H1 (cell line): ENCODE results near the gene SPDYE5. TPM values are rescaled to one million over a fixed set of nuclear protein-coding genes. Genes with fewer than 3 reads are reported as not detected.
"Not testable (repeated sequence)": the region's sequence is repeated elsewhere in the genome, so short reads cannot be mapped to it uniquely, and the experiment has no call there.

ENCODE experiments used
- CTCF ChIA-PET: fragments of 300-600 bp; sonication (Branson Sonifier 250); formaldehyde crosslinking; loops from one replicate; lab custom pipeline; 2021; ENCODE audit not compliant: partially characterized antibody; lab: Charles Lee
- POLR2A ChIA-PET: fragments of 300-600 bp; sonication (Branson Sonifier 250); formaldehyde crosslinking; loops from one replicate; lab custom pipeline; 2021; ENCODE audit warnings: inconsistent platforms; ENCODE audit not compliant: partially characterized antibody; lab: Charles Lee
- DNase-seq, 2 experiments: peaks; one replicate each; pipeline versions ENCODE4 v3.0.0 to v3.0.0-alpha.2; 2010 to 2022; ENCODE audit warnings: low spot score in 2 of 2, low read depth in 1 of 2, mixed read lengths in 1 of 2
- FAIRE-seq: peaks from 2 replicates; lab custom pipeline; 2011; peaks lifted over from hg19 to GRCh38; lab: Jason Lieb, UNC
- H2AFZ ChIP-seq: 2 replicates; pipeline ENCODE4 v1.8.1; 2012; ENCODE audit warnings: low read length, inconsistent platforms
- H2AK5ac ChIP-seq: 2 replicates; pipeline ENCODE4 v1.6.1; 2013; ENCODE audit warnings: low read depth, low read length
- H2BK120ac ChIP-seq: replicated peaks from 2 replicates; pipeline ENCODE3; 2013; ENCODE audit warnings: low read depth, low read length, inconsistent platforms
- H2BK12ac ChIP-seq: 2 replicates; pipeline ENCODE4 v1.6.1; 2013; ENCODE audit warnings: low read depth, low read length
- H2BK15ac ChIP-seq: 2 replicates; pipeline ENCODE4 v1.6.1; 2013; ENCODE audit warnings: low read length
- H2BK20ac ChIP-seq: 2 replicates; pipeline ENCODE4 v1.6.1; 2013; ENCODE audit warnings: low read length
- H2BK5ac ChIP-seq: 2 replicates; pipeline ENCODE4 v1.6.1; 2013; ENCODE audit warnings: low read depth, low read length
- H3K14ac ChIP-seq: 2 replicates; pipeline ENCODE4 v1.6.1; 2013; ENCODE audit warnings: inconsistent platforms; ENCODE audit not compliant: insufficient read length
- H3K18ac ChIP-seq: 2 replicates; pipeline ENCODE4 v1.6.1; 2013; ENCODE audit warnings: low read length; ENCODE audit errors: extremely low read depth
- H3K23ac ChIP-seq: 2 replicates; pipeline ENCODE4 v1.6.1; 2013; ENCODE audit warnings: inconsistent platforms; ENCODE audit not compliant: insufficient read length
- H3K23me2 ChIP-seq: 2 replicates; pipeline ENCODE4 v1.6.1; 2013; ENCODE audit warnings: low read depth, low read length
- H3K27ac ChIP-seq: 2 replicates; pipeline ENCODE4 v1.6.1; 2011; ENCODE audit warnings: low read depth, low read length, inconsistent platforms
- H3K27me3 ChIP-seq, 4 experiments: replicated peaks in 1 of 4; 1 replicate in 1 of 4; 2 replicates in 3 of 4; pipeline versions ENCODE4 v1.6.1 to v1.8.1; 2011 to 2013; ENCODE audit warnings: low read length in 3 of 4, mild to moderate bottlenecking in 3 of 4, inconsistent platforms in 2 of 4, mixed read lengths in 2 of 4, moderate library complexity in 1 of 4; ENCODE audit not compliant: control insufficient read depth in 3 of 4, insufficient read depth in 3 of 4; ENCODE audit errors: extremely low read depth in 1 of 4
- H3K36me3 ChIP-seq, 4 experiments: 2 replicates each; pipeline versions ENCODE4 v1.6.1 to v1.8.1; 2011 to 2013; ENCODE audit warnings: mild to moderate bottlenecking in 4 of 4, low read length in 3 of 4, moderate library complexity in 2 of 4, control low read depth in 1 of 4, inconsistent platforms in 1 of 4; ENCODE audit not compliant: insufficient read depth in 4 of 4, control insufficient read depth in 2 of 4
- H3K4ac ChIP-seq: replicated peaks from 2 replicates; pipeline ENCODE3; 2013; ENCODE audit warnings: low read length, low read depth, mixed read lengths, inconsistent platforms; ENCODE audit not compliant: insufficient read length
- H3K4me1 ChIP-seq, 4 experiments: replicated peaks in 1 of 4; 1 replicate in 1 of 4; 2 replicates in 3 of 4; pipeline versions ENCODE4 v1.6.1 to v1.8.1; 2011 to 2013; ENCODE audit warnings: low read length in 3 of 4, inconsistent platforms in 2 of 4, mixed read lengths in 1 of 4; ENCODE audit not compliant: insufficient read depth in 4 of 4, control insufficient read depth in 3 of 4
- H3K4me2 ChIP-seq, 2 experiments: 2 replicates each; pipeline versions ENCODE4 v1.6.1 to v1.8.1; 2011 to 2013; ENCODE audit warnings: low read depth in 2 of 2, low read length in 2 of 2, control low read depth in 1 of 2, inconsistent platforms in 1 of 2, mild to moderate bottlenecking in 1 of 2; ENCODE audit not compliant: insufficient read depth in 1 of 2
- H3K4me3 ChIP-seq, 4 experiments: fragments of 200-600, 300-600 bp in 1 of 4; sonication (generic), shearing (Covaris generic), sonication (Bioruptor Twin) in 1 of 4; 2 replicates each; pipeline versions ENCODE4 v1.5.1 to v1.8.1; 2011 to 2016; ENCODE audit warnings: low read length in 4 of 4, low read depth in 3 of 4, control low read depth in 2 of 4, inconsistent platforms in 2 of 4, mild to moderate bottlenecking in 2 of 4, mixed read lengths in 1 of 4, moderate library complexity in 1 of 4; ENCODE audit not compliant: insufficient read depth in 2 of 4; ENCODE audit errors: extremely low read depth in 1 of 4
- H3K56ac ChIP-seq: replicated peaks from 2 replicates; pipeline ENCODE3; 2013; ENCODE audit warnings: low read depth, mild to moderate bottlenecking, mixed read lengths, low read length, inconsistent platforms; ENCODE audit not compliant: insufficient read length
- H3K79me1 ChIP-seq: 2 replicates; pipeline ENCODE4 v1.6.1; 2013; ENCODE audit warnings: low read depth, low read length, control low read depth
- H3K79me2 ChIP-seq, 2 experiments: 2 replicates each; pipeline versions ENCODE4 v1.6.1 to v1.8.1; 2012 to 2013; ENCODE audit warnings: low read length in 2 of 2, mild to moderate bottlenecking in 2 of 2, inconsistent platforms in 1 of 2; ENCODE audit not compliant: insufficient read depth in 2 of 2, control insufficient read depth in 1 of 2
- H3K9ac ChIP-seq, 4 experiments: replicated peaks in 1 of 4; 1 replicate in 1 of 4; 2 replicates in 3 of 4; pipeline versions ENCODE4 v1.6.1 to v1.8.1; 2011 to 2013; ENCODE audit warnings: low read depth in 3 of 4, low read length in 3 of 4, control low read depth in 2 of 4, mild to moderate bottlenecking in 2 of 4, moderate library complexity in 2 of 4, inconsistent platforms in 1 of 4; ENCODE audit errors: extremely low read depth in 1 of 4
- H3K9me3 ChIP-seq, 2 experiments: 2 replicates each; pipeline versions ENCODE4 v1.6.1 to v1.8.1; 2012 to 2013; ENCODE audit warnings: mild to moderate bottlenecking in 2 of 2, moderate library complexity in 2 of 2, control low read depth in 1 of 2, inconsistent platforms in 1 of 2, low read depth in 1 of 2, low read length in 1 of 2, mixed read lengths in 1 of 2; ENCODE audit not compliant: insufficient read depth in 2 of 2
- H4K20me1 ChIP-seq, 2 experiments: replicated peaks in 1 of 2; 2 replicates each; pipeline versions ENCODE3 to v1.8.1; 2011 to 2013; ENCODE audit warnings: inconsistent platforms in 2 of 2, low read length in 2 of 2, mild to moderate bottlenecking in 1 of 2; ENCODE audit not compliant: insufficient read depth in 2 of 2, control insufficient read depth in 1 of 2
- H4K5ac ChIP-seq: 2 replicates; pipeline ENCODE4 v1.6.1; 2013; ENCODE audit warnings: low read length, low read depth, mixed read lengths, inconsistent platforms; ENCODE audit not compliant: insufficient read length
- H4K8ac ChIP-seq: 2 replicates; pipeline ENCODE4 v1.8.0; 2013; ENCODE audit warnings: mild to moderate bottlenecking, moderate library complexity, low read length, inconsistent platforms; ENCODE audit not compliant: insufficient read depth; ENCODE audit errors: extremely low read depth
- H4K91ac ChIP-seq: replicated peaks from 2 replicates; pipeline ENCODE3; 2013; ENCODE audit warnings: low read length, mixed read lengths, inconsistent platforms; ENCODE audit not compliant: insufficient read length
- WGBS, 2 experiments: shearing (Covaris generic) in 1 of 2; methylation state at CpG; one replicate each; pipeline versions ENCODE4 v1.1.6 to v1.1.7; 2013 to 2015; ENCODE audit warnings: low lambda C conversion rate in 2 of 2, mixed read lengths in 2 of 2, inconsistent platforms in 1 of 2, low coverage in 1 of 2, missing lambda C conversion rate in 1 of 2; ENCODE audit not compliant: insufficient replicate concordance in 2 of 2, insufficient coverage in 1 of 2, insufficient read length in 1 of 2; ENCODE audit errors: extremely low coverage in 1 of 2, missing lambda C conversion rate in 1 of 2; 5-methylcytosine and 5-hydroxymethylcytosine counted together
- polyA plus RNA-seq, 7 experiments: library from polyadenylated mRNA; depleted of rRNA in 3 of 7; stranded (reverse) in 5 of 7; unstranded in 2 of 7; fragments of >200 nt in 5 of 7; fragments of 200-250 nt in 2 of 7; gene quantifications; 1 replicate in 5 of 7; 2 replicates in 1 of 7; 4 replicates in 1 of 7; pipeline versions ENCODE4 v1.2.1 to v1.2.3, GENCODE V29; 2011 to 2013; ENCODE audit warnings: missing spikeins in 2 of 7, mixed read lengths in 2 of 7
- total RNA-seq: library from RNA; stranded (reverse); fragmentation: NEBNext Ultra II Directional; extraction: Animal tissue kit (Norgen Biotek cat#: 25700); gene quantifications from 2 replicates; pipeline ENCODE4 v1.2.1, GENCODE V29; 2021

SPDYE5 gene
- total and polyA plus RNA-seq, 2 of the 8 experiments (the other 6 are each of a cell fraction or from before 2014, with no cell fraction given) = not detected

DNA sequence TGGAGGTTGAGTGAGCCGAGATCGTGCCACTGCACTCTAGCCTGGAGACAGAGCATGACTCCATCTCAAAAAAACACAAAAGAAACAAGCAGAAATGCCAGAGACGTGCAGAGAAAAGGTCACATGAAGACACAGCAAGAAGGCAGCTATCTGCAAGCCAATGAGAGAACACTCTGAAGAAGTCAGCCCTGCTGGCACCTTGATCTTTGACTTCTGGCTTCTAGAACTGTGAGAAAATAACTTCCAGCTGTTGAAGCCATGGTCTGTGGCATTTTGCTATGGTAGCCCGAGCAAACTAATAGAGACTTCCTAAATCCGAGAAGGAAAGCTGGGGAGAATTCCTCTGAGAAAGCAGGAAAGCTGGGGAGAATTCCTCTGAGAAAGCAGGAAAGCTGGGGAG is 42.2 kb upstream of the SPDYE5 start:
- H2AK5ac ChIP-seq, H3K9ac ChIP-seq, H3K14ac ChIP-seq, H3K18ac ChIP-seq, H4K5ac ChIP-seq, H3K79me2 ChIP-seq, H4K91ac ChIP-seq, H3K4me3 ChIP-seq, H3K56ac ChIP-seq, H3K79me1 ChIP-seq, H2BK20ac ChIP-seq, H2BK12ac ChIP-seq, H3K4ac ChIP-seq, H3K4me2 ChIP-seq, H3K36me3 ChIP-seq, H4K20me1 ChIP-seq, H3K27ac ChIP-seq, DNase-seq, H4K8ac ChIP-seq, H3K4me1 ChIP-seq, H3K27me3 ChIP-seq, POLR2A ChIA-PET, FAIRE-seq, H2BK120ac ChIP-seq, H3K9me3 ChIP-seq, H3K23me2 ChIP-seq, CTCF ChIA-PET, H2BK15ac ChIP-seq, H2AFZ ChIP-seq, H2BK5ac ChIP-seq, H3K23ac ChIP-seq: not testable (repeated sequence)
- WGBS, 2 experiments = 82% methylated on average over 2 of the region's 5 CpGs; no CpG with 5 or more reads in 1 of the 2 experiments
